ENCODE results near the gene SRP19. TPM values are rescaled to one million over a fixed set of nuclear protein-coding genes. Genes with fewer than 3 reads are reported as not detected.

Gene SRP19
- total RNA-seq, 1 experiment from 2014 or later = 56.4 TPM

GRCh38 chr5:112918679-112919078 lies 57.6 kb downstream of the SRP19 start (continued):
- TF ChIP-seq ZNF512 (CRISPR knock-in tag; IDR thresholded peaks at IDR 0.05; ENCODE audit: borderline replicate concordance) (no peak), NR2C2 (CRISPR knock-in tag; IDR thresholded peaks at IDR 0.05) (no peak), EMX1 (CRISPR knock-in tag; IDR thresholded peaks at IDR 0.05) (no peak)

Other genes starting within 250 kb of the SRP19 start
- gene APC, start 123.4 kb upstream of the SRP19 start, total RNA-seq (2021) = 31.8 to 40.0 TPM (median 33.1 TPM) in 3 replicates
- 49.6 to 54.3 TPM (median 53.0 TPM) in 3 replicates for gene REEP5, start 60.9 kb downstream of the SRP19 start, total RNA-seq (2021)
- 186 to 207 TPM (median 191 TPM) in 3 replicates for gene DCP2, start 115.5 kb downstream of the SRP19 start, total RNA-seq (2021)

Measured in WTC11 (cell line).